GM13977 (cell line): ENCODE measurements around the gene RHBDF2.

Source experiments
- DNase-seq: peaks from one replicate; pipeline ENCODE4 v3.0.0; 2012; ENCODE audit warnings: low spot score
- in situ Hi-C: fragments of 300-500 bp; cut with MboI; formaldehyde crosslinking; loops from one replicate; pipeline ENCODE4 v1.12.0; 2022; ENCODE audit warnings: low sequenced_read_pairs, low pct_unique_long_range_greater_than_20kb, mixed read lengths, inconsistent platforms; ENCODE audit not compliant: unreplicated experiment
- TF ChIP-seq, protein P1 (sequence below): IDR thresholded peaks from 2 replicates; pipeline ENCODE4 v1.5.1; 2012; ENCODE audit warnings: mild to moderate bottlenecking, control low read depth; ENCODE audit not compliant: insufficient read depth; ENCODE audit errors: extremely low read depth, missing control alignments

The RHBDF2 gene

DNA sequence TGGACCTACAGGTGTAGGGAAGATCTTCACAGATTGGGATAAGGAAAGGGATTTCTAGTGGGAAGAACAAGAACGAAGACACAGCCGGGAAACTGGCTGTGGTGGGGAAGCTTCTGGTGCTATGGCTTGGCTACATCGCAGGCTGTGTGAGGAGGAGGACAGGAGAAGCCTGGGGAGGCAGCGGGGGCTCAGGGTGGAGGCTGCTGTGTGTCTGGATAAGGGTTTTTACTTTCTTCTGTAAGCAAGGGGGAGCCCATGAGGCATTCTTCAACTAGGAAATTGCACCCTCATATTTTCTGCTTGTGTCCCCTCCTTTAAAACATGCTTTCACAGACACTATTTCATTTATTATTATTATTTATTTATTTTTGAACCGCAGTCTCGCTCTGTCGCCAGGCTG, 2.9 kb upstream of the RHBDF2 start:
- no peak for DNase-seq
- in situ Hi-C loops = no loop called here
- TF ChIP-seq, protein P1, sequence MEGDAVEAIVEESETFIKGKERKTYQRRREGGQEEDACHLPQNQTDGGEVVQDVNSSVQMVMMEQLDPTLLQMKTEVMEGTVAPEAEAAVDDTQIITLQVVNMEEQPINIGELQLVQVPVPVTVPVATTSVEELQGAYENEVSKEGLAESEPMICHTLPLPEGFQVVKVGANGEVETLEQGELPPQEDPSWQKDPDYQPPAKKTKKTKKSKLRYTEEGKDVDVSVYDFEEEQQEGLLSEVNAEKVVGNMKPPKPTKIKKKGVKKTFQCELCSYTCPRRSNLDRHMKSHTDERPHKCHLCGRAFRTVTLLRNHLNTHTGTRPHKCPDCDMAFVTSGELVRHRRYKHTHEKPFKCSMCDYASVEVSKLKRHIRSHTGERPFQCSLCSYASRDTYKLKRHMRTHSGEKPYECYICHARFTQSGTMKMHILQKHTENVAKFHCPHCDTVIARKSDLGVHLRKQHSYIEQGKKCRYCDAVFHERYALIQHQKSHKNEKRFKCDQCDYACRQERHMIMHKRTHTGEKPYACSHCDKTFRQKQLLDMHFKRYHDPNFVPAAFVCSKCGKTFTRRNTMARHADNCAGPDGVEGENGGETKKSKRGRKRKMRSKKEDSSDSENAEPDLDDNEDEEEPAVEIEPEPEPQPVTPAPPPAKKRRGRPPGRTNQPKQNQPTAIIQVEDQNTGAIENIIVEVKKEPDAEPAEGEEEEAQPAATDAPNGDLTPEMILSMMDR = no peak

DNA sequence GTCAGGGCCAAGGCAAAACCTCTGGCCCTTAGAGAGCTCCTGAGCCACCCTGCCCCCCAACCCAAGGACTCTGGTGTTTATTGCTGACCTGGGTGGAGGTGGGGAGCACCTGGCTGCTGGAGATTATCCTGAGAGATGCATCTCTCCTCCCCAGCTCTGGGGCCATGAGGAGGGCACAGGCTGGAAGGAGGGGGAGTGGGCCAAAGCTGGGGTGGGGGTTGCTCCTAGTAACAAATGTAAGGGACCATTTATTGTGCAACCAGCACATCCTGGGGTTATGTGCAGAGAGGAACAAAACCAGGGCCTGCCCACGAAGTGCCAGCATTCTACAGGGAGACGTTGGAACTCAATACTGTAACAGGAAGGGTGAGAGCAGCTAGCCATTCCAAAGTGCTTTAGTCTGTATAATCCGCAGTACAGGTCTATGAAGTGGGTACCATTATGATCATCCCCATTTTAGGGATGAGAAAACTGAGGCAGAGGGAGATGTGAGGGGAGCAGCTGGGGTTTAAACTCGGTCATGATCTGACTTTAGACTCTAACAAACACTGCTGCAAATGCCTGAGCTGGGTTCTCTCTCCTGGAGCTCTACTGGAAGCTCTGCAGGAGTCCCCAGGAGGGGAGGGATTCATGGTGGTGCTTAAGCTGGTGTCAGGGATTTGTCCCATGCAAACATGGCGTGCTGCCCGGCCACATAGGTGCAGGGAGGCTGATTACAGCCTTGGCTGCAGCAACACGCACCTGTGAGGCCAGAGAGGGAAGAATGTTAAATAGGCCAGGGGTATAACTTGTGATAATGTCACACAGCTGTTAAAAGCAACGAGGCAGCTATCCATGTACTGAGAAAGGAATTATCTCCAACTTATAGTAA, 1.4 kb upstream of the RHBDF2 start:
- no peak for DNase-seq
- in situ Hi-C loops = no loop called here
- TF ChIP-seq, protein P1 = no peak

DNA sequence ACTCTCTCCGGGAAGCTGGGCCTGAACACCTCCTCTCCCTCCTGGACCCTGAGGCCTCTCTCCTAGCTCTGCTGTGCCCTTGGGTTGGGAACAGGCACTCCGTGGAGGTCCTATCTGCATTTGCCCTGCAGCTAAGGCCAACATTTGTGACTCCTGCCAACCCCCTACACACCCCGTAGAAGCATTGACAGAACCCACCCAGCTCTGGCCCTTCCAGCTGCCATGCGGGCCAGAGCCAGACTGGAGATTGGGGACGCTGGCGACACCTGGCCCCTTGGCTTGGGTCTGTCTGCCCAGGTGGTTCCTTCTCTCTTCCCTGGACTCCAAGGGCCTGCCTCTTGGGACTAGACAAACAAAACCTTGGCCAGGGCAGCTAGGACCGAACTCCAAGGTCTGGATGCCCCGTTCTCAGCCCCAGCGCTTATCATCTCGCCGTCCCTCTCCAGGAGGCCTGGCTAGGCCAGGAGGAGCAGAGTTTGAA, 644 bp upstream of the RHBDF2 start:
- TF ChIP-seq, protein P1 = no peak
- in situ Hi-C loops = no loop called here

DNA sequence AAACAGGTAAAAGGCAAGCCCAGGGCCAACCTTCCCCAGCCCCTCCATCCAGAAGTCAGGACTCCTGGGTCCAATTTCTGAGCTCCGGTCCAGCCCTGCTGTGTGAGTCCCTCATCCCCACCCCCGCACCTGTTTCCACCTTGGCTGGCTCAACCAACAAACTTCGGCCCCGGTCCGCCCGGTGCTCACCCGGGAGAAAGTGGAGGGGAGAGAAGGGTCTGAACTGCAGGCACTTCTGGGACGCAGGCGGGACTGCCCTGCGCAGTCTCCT, 541 bp downstream of the RHBDF2 start:
- in situ Hi-C loops = no loop called here
- TF ChIP-seq, protein P1 = no peak
- no peak for DNase-seq

More for the DNA sequence above, 644 bp upstream of the RHBDF2 start:
- no peak for DNase-seq

DNA sequence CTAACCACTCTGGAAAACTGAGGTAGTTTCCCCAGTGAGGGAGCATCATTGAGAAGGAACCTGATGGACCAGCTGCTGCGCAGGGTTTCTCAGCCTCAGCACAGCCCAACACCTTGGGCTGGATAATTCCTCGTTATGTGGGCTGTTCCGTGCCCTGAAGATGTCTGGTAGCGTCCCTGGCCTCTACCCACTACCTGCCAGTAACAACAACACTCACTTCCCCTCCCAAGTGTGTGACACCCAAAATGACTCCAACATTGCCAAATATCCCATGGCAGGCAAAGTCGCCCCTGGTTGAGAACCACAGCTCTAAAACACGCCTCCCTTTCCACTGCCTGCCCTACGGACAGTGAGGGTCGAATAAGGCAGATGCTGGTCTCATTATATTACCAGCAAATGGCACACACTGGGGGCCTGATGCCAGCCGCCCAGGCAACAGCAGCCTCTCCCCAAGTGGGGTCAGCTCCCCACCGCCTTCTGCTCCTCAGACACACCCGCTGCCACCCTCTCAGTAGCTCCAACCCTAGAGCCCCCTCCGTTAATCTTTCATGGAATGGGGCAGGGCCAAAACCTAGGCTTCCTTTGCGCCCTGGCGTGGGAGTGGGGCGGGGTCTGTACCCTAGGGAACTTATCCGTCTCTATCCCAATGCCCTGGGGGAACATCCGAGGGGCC, 1.0 kb downstream of the RHBDF2 start:
- in situ Hi-C loops = no loop called here
- TF ChIP-seq, protein P1 = no peak
- DNase-seq = no peak

DNA sequence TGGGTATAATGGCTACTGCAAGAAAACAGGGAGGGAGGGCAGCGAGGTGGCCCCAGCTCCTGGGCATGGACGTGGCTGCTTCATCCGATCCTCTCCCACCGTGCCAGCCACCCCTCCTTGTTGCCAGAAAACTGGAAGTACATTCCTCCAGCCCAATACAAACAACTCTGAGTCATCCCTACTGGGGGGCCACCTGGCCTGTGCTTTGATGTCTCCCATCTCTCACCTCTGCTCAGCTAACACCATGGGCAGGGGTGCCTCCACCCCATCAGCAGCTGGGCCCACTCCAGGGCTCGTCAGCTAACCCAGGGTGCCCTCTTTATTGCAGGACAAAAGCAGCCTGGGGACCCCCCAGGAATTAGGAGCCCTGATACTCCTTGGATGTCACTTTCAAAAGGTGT, 2.0 kb downstream of the RHBDF2 start:
- in situ Hi-C loops = no loop called here

More for the DNA sequence above, 2.0 kb downstream of the RHBDF2 start:
- TF ChIP-seq, protein P1 = no peak
- DNase-seq = no peak
